HCEC 1CT (cell line): Measurements from ENCODE around the gene MYLK2.
A peak's percentile ranks its signal among the peaks of the same experiment; 100 is the strongest.

ENCODE experiments used
- DNase-seq: peaks from one replicate; pipeline ENCODE4 v3.0.0-alpha.2; 2017

MYLK2 gene

GRCh38 chr20:31836853-31837608 lies 17.9 kb downstream of the MYLK2 start:
- peak; percentile 32 for DNase-seq

GRCh38 chr20:31837896-31838397 lies 18.8 kb downstream of the MYLK2 start:
- DNase-seq, result peak; percentile 92

GRCh38 chr20:31838646-31839292 lies 19.6 kb downstream of the MYLK2 start:
- no peak for DNase-seq

GRCh38 chr20:31839782-31840487 lies 20.8 kb downstream of the MYLK2 start:
- DNase-seq, result no peak

GRCh38 chr20:31840906-31841816 lies 22.0 kb downstream of the MYLK2 start:
- DNase-seq, result no peak

GRCh38 chr20:31841928-31842327 lies 22.8 kb downstream of the MYLK2 start:
- no peak for DNase-seq

GRCh38 chr20:31842471-31843157 lies 23.5 kb downstream of the MYLK2 start:
- peak; percentile 66 for DNase-seq

GRCh38 chr20:31843288-31843687 lies 24.1 kb downstream of the MYLK2 start:
- no peak for DNase-seq

- no peak for DNase-seq
These were observed 24.7 kb downstream of the MYLK2 start for GRCh38 chr20:31843881-31844280.

- no peak for DNase-seq
These were observed 25.7 kb downstream of the MYLK2 start for GRCh38 chr20:31844737-31845299.

- no peak for DNase-seq
These were observed 26.2 kb downstream of the MYLK2 start, which contains the start of gene FOXS1 for GRCh38 chr20:31845300-31845863. FOXS1 (minus strand) TSS chr20:31845604; CDS start chr20:31845542, 62 bp downstream.

GRCh38 chr20:31846793-31847138 lies 27.6 kb downstream of the MYLK2 start:
- DNase-seq, result no peak

GRCh38 chr20:31848088-31848999 lies 29.2 kb downstream of the MYLK2 start:
- no peak for DNase-seq

- DNase-seq, result no peak
These were observed 30.3 kb downstream of the MYLK2 start for GRCh38 chr20:31849306-31849930.

GRCh38 chr20:31851240-31851955 lies 32.2 kb downstream of the MYLK2 start:
- no peak for DNase-seq

- no peak for DNase-seq
These were observed 34.3 kb downstream of the MYLK2 start for GRCh38 chr20:31853481-31853880.

- no peak for DNase-seq
These were observed 37.4 kb downstream of the MYLK2 start for GRCh38 chr20:31856516-31856915.

- no peak for DNase-seq
These were observed 39.0 kb downstream of the MYLK2 start for GRCh38 chr20:31857861-31858759.
